ENCODE data around the gene NAT8L.

The NAT8L gene

GRCh38 chr4:2064276-2064991, 5.3 kb downstream of the NAT8L start:
- no peak for DNase-seq (ENCODE audit: low read depth in 2 of 2)

GRCh38 chr4:2065106-2065930, 6.2 kb downstream of the NAT8L start:
- DNase-seq (ENCODE audit: low read depth in 2 of 2) = no peak

- no peak for DNase-seq (ENCODE audit: low read depth in 2 of 2)
Observed at GRCh38 chr4:2066011-2066551, 7.0 kb downstream of the NAT8L start.

GRCh38 chr4:2066571-2067445, 7.7 kb downstream of the NAT8L start:
- DNase-seq (ENCODE audit: low read depth in 2 of 2) = no peak

- no peak for DNase-seq (ENCODE audit: low read depth in 2 of 2)
Observed at GRCh38 chr4:2067446-2068197, 8.5 kb downstream of the NAT8L start.

GRCh38 chr4:2068198-2068470, 9.0 kb downstream of the NAT8L start:
- DNase-seq (ENCODE audit: low read depth in 2 of 2) = no peak

- DNase-seq (ENCODE audit: low read depth in 2 of 2) = no peak
Observed at GRCh38 chr4:2068566-2068965, 9.4 kb downstream of the NAT8L start.

GRCh38 chr4:2069161-2069971, 10.2 kb downstream of the NAT8L start:
- DNase-seq (ENCODE audit: low read depth in 2 of 2) = no peak

GRCh38 chr4:2069986-2070385, 10.9 kb downstream of the NAT8L start:
- DNase-seq (ENCODE audit: low read depth in 2 of 2) = no peak

GRCh38 chr4:2070421-2071251, 11.5 kb downstream of the NAT8L start:
- no peak for DNase-seq (ENCODE audit: low read depth in 2 of 2)

- DNase-seq (ENCODE audit: low read depth in 2 of 2) = no peak
Observed at GRCh38 chr4:2071252-2071911, 12.3 kb downstream of the NAT8L start.

- DNase-seq (ENCODE audit: low read depth in 2 of 2) = no peak
Observed at GRCh38 chr4:2071912-2072867, 13.1 kb downstream of the NAT8L start.

GRCh38 chr4:2072971-2073807, 14.1 kb downstream of the NAT8L start:
- no peak for DNase-seq (ENCODE audit: low read depth in 2 of 2)

- no peak for DNase-seq (ENCODE audit: low read depth in 2 of 2)
Observed at GRCh38 chr4:2073808-2074481, 14.8 kb downstream of the NAT8L start.

GRCh38 chr4:2074588-2074987, 15.5 kb downstream of the NAT8L start:
- no peak for DNase-seq (ENCODE audit: low read depth in 2 of 2)

- DNase-seq (ENCODE audit: low read depth in 2 of 2) = no peak
Observed at GRCh38 chr4:2075171-2075986, 16.3 kb downstream of the NAT8L start.
